ENCODE measurements around the gene PRAMEF14. TPM values are rescaled to one million over a fixed set of nuclear protein-coding genes. Genes with fewer than 3 reads are reported as not detected.
"Not testable (repeated sequence)": the region's sequence is repeated elsewhere in the genome, so short reads cannot be mapped to it uniquely, and the experiment has no call there.

The PRAMEF14 gene, protein sequence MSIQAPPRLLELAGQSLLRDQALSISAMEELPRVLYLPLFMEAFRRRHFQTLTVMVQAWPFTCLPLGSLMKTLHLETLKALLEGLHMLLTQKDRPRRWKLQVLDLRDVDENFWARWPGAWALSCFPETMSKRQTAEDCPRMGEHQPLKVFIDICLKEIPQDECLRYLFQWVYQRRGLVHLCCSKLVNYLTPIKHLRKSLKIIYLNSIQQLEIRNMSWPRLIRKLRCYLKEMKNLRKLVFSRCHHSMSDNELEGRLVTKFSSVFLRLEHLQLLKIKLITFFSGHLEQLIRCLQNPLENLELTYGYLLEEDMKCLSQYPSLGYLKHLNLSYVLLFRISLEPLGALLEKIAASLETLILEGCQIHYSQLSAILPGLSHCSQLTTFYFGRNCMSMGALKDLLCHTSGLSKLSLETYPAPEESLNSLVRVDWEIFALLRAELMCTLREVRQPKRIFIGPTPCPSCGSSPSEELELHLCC
- total RNA-seq (2014; rRNA removed), result not detected in 2 replicates
- polyA plus RNA-seq (2012), result not detected

DNA sequence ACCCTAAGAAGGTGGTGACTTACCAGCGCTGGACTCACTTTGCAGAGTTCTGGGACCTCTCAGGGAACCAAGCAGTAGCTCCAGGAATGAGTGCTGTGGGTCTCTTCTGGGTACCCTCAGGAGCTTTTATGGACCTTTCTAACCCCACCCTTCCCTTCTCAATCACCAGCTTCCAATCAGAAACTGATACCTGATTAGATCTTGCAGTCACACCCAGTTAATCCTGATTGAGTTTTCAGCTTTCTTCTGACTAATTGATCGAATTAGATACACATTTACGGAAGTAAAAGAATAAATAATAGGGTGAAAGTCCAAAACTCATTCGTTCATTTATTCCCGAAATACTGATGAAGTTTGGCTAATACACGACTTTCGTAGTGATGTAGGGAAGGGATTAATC lies at the start of gene PRAMEF14:
Gene PRAMEF14, minus strand, starts transcription at position 101 of the 400 bp plus-strand sequence. CDS start 1,820 bp downstream, outside the sequence.
- DNase-seq (ENCODE audit: low read depth), result not testable (repeated sequence)

DNA sequence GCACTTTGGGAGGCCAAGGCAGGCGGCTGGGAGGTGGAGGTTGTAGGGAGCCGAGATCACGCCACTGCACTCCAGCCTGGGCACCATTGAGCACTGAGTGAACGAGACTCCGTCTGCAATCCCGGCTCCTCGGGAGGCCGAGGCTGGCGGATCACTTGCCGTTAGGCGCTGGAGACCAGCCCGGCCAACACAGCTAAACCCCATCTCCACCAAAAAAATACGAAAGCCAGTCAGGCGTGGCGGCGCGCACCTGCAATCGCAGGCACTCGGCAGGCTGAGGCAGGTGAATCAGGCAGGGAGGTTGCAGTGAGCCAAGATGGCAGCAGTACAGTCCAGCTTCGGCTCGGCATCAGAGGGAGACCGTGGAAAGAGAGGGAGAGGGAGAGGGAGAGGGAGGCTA lies 48.4 kb upstream of the PRAMEF14 start:
- DNase-seq (ENCODE audit: low read depth), result not testable (repeated sequence)

DNA sequence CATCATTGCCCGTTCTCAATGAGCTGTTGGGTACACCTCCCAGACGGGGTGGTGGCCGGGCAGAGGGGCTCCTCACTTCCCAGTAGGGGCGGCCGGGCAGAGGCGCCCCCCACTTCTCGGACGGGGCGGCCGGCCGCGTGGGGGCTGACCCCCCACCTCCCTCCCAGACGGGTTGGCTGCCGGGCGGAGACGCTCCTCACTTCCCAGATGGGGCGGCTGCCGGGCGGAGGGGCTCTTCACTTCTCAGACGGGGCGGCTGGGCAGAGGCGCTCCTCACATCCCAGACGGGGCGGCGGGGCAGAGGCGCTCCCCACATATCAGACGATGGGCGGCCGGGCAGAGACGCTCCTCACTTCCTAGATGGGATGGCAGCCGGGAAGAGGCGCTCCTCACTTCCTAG lies 47.8 kb upstream of the PRAMEF14 start:
- not testable (repeated sequence) for DNase-seq (ENCODE audit: low read depth)

DNA sequence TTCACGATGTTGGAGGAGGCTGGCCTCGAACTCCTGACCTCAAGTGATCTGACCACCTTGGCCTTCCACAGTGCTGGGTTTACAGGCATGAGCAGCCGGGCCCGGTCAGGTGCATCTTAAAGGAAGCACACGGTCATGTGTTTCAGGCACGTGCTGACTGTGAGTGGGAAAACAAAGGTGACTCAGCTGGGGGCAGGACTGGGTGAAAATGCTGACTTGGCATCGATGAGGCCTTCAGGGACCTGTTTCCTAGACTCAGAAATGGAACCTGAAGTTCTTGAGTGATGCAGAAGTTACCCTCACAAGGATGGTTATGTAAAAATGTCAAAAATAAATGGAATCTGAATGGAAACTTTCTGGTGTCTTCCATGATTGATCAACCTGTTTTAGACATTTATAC lies 46.1 kb upstream of the PRAMEF14 start:
- DNase-seq (ENCODE audit: low read depth), result not testable (repeated sequence)

DNA sequence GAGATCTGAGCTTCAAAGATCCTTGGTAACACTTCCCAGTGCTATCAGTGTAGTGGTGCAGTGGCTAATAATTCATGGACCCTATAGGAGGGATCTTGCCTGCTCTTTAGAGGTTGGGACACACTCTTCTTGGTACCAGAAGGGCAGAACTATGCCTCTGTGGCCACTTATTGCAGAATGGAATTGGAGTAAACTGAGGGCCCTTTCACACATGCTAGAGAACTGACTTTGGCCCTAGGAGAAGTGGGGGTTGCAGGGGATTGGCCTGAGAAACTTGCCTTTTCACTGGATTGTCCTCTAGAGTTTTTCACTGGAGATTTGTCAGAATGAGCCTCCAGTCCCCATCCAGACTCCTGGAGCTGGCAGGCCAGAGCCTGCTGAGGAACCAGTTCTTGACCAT lies 42.4 kb upstream of the PRAMEF14 start, which contains the start of gene PRAMEF17:
Gene PRAMEF17, plus strand, starts transcription at position 301 of the 400 bp plus-strand sequence. Its CDS starts 26 bp downstream, at position 327.
- not testable (repeated sequence) for DNase-seq (ENCODE audit: low read depth)

DNA sequence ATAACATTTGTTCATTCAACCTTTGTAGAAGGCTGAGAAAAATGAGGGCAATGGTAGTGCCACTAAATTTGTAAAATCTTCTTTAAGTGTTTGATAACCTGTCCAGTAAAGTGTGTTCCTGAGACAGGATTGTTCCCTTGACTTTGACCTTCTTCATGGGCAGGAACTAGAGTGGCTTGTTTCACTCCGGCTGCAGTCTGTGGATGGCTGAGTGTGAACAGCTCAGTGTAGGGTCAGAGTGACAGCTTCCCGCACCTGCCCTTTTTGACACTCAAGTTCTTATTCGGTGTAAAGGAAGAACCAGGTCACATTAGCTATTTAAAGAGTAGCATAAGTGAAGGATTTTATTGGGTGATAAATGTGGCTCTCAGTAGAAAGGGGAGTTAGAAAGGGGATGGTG lies 33.4 kb upstream of the PRAMEF14 start:
- not testable (repeated sequence) for DNase-seq (ENCODE audit: low read depth)

DNA sequence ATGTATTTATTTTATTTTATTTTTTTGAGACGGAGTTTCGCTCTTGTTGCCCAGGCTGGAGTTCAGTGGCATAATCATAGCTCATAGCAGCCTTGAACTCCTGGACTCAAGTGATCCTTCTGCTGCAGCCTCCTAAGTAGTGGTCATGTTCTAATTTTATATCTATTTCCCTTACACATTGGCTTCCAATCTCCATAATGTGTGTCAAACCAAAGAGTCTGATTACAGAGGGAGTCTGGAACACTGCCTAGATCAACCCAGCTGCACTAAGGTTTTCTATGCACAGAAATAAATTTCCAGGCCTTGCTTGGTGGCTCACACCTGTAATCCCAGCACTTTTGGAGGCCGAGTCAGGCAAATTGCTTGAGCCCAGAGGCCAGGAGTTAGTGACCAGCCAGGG lies 32.0 kb upstream of the PRAMEF14 start:
- not testable (repeated sequence) for DNase-seq (ENCODE audit: low read depth)

DNA sequence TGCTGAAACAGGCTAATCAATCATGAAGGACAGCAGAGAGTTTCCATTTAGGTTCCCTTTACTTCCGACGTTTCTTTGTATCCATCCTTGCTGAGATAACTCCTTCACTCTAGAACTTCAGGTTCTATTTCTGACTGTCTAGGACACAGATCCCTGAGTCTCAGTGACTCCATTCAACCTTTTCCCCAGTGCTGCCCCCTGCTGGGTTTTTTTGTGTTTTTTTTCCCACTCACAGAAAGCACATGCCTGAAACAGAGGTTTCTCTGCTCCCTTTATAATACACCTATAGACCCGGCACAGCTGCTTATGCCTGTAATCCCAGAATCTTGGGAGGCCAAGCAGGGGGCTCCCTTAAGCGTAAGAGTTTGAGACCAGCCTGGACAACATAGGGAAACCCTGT lies 21.6 kb upstream of the PRAMEF14 start:
- not testable (repeated sequence) for DNase-seq (ENCODE audit: low read depth)

DNA sequence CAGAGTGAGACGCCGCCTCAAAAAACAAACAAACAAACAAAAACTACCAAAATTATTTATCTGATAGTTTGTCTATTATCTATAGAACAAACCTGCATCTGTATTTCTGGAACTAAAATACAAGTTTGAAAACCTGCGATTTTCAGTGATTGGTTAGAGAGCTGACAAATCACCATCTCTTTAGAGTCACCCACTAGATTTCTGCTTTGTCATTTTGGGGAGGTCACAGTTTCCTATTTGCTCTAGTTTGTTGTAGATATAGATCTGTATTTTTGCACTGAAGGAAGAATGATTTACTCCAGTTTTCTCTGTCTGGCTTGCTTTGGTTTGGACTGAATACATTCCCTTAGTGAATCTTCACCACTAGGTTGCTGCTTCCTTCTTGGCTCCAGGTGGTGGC lies 19.6 kb upstream of the PRAMEF14 start:
- not testable (repeated sequence) for DNase-seq (ENCODE audit: low read depth)

DNA sequence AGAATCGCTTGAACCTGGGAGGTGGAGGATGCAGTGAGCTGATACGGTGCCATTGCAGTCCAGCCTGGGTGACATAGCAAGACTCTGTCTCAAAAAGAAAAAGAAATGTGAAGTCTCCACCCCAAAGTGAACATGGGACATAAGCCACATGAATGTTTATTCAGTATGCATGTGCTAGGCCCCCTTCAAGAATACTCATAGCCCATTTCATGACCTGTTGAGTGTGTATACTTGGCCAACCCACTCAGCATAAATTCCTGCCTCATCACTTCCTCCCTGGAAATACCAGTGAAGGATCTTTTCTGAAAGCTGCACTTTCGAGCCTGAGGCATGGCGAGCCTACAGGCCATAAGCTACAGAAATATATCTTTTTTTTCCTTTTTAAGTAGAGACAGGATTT lies 18.0 kb upstream of the PRAMEF14 start:
- not testable (repeated sequence) for DNase-seq (ENCODE audit: low read depth)

DNA sequence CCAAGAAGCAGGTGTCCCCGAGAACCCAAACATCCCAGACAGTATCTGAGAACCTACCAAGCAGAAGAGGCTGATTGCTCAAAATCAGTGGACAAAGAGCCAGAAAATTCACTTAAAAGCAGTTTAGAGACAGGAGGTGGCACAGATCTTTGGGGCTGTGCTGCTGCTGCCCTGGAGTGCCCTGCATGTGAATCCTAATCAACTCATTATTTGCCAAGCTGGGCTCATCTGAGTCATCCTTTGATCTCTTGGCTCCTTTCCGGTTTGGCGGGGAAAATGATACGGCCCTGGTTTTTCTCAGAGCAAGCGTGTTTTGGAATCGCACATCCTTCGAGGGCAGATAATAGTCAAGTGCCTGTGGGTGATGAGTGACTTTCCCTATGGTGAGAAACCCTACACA lies 15.4 kb upstream of the PRAMEF14 start:
- DNase-seq (ENCODE audit: low read depth), result not testable (repeated sequence)

DNA sequence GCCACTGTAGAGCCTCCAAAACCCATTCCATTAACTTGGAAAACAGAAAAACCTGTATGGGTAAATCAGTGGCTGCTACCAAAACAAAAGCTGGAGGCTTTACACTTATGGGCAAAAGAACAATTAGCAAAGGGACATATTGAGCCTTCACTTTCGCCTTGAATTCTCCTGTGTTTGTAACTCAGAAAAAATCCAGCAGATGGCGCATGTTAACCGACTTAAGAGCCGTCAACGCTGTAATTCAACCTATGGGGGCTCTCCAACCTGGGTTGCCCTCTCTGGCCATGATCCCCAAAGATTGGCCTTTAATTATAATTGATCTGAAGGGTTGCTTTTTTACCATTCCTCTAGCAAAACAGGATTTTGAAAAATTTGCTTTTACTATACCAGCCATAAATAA lies 9.8 kb upstream of the PRAMEF14 start:
- peak; percentile 22 for DNase-seq (ENCODE audit: low read depth)

DNA sequence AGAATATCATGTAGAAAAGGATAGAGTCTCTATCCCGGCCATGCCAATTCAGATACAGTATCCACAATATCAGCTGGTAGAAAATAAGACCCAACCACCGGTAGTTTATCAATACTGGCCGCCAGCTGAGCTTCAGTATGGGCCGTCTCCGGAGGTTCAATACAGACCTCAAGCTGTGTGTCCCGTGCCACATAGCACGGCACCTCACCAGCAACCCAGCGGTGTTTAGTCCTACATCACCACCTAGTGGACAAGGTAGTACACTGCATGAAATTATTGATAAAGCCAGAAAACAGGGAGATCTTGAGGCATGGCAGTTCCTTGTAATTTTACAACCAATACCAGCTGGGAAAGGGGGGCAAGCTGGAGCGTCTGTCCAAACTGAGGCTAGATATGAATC lies 7.5 kb upstream of the PRAMEF14 start:
- DNase-seq (ENCODE audit: low read depth), result not testable (repeated sequence)

DNA sequence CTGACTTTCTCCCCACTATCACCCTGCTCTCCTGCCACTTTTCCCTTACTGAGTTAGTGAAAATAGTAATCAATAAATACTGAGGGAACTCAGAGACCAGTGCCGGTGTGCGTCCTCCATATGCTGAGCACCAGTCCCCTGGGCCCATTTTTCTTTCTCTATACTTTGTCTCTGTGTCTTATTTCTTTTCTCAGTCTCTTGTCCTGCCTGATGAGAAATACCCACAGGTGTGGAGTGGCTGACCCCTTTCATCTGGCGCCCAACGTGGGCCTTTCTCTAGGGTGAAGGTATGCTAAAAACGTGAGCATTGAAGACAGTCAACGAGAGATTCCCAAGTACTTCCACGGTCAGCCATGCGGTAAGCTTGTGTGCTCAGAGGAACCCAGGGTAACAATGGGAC lies 6.5 kb upstream of the PRAMEF14 start:
- DNase-seq (ENCODE audit: low read depth), result peak; percentile 1

DNA sequence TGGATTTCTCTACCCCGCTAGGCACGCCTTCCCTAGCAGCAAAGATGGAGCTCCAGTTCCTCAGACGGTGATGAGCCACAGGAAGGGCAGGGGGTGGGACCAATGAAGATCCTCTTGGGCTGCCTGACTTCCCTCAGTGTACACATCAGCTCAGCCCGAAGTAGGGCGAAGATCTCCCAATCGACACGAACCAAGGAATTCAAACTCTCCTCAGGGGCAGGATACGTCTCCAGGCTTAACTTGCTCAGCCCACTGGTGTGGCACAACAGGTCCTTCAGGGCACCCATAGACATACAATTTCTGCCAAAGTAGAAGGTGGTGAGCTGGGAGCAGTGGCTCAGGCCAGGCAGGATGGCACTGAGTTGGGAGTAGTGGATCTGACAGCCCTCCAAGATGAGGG lies 4.4 kb downstream of the PRAMEF14 start:
- DNase-seq (ENCODE audit: low read depth), result not testable (repeated sequence)

DNA sequence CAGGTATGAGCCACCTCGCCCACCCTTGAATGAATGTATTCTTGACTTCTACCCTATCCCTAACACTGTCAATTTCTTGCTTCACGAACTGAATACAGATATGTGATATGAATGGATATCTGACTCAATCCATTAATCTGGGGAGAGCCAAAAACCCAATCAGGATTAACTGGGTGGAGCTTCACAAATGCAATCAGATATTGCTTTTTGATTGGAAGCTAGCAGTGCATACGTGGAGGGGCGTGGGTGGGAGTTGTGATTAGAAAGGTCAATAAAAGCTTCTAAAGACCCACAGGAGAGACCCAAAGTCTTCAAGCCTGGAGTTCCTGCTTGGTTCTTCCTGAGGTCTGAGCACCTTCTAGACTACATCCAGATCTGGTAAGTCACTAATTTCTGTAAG lies 31.7 kb downstream of the PRAMEF14 start, which contains the start of gene PRAMEF15:
Gene PRAMEF15, plus strand, starts transcription at position 301 of the 400 bp plus-strand sequence. CDS start 2,827 bp downstream, outside the sequence.
- not testable (repeated sequence) for DNase-seq (ENCODE audit: low read depth)

DNA sequence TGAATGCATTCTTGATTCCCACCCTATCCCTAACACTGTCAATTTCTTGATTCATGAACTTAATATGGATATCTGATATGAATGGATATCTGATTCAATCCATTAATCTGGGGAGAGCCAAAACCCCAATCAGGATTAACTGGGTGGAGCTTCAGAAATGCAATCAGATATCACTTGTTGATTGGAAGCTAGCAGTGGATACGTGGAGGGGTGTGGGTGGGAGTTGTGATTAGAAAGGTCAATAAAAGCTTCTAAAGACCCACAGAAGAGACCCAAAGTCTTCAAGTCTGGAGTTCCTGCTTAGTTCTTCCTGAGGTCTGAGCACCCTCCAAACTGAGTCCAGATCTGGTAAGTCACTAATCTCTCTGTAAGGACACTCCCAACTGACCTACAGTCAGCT lies 43.7 kb downstream of the PRAMEF14 start, which contains the start of gene PRAMEF33:
Gene PRAMEF33, plus strand, starts transcription at position 301 of the 400 bp plus-strand sequence. CDS start 2,416 bp downstream, outside the sequence.
- not testable (repeated sequence) for DNase-seq (ENCODE audit: low read depth)

DNA sequence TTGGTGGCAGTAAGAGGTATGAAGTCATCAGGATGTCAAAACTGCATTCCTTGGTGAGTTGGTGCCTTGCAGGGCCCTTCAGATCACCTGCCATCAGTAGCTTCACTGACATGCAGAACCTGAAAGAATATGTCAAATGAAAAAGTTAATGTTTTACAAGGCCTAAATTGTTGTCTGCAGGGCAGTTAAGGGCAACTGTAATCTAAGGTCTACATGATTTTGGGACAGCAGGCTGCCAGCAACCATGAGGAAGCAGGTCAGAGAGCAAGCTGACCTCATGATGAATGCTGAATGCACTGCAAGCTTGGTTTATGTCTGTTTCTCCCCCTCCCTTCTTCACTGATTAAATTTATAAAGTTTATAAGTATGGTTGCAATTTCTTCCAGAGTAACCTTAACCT lies 44.7 kb downstream of the PRAMEF14 start:
- not testable (repeated sequence) for DNase-seq (ENCODE audit: low read depth)

DNA sequence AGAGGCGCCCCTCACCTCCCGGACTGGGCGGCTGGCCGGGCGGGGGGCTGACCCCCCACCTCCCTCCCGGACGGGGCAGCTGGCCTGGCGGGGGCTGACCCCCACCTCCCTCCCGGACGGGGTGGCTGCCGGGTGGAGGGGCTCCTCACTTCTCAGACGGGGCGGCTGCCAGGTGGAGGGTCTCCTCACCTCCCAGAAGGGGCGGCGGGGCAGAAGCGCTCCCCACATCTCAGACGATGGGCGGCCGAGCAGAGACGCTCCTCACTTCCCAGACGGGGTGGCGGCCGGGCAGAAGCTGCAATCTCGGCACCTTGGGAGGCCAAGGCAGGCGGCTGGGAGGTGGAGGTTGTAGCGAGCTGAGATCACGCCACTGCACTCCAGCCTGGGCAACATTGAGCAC lies 48.2 kb downstream of the PRAMEF14 start:
- DNase-seq (ENCODE audit: low read depth), result not testable (repeated sequence)

DNA sequence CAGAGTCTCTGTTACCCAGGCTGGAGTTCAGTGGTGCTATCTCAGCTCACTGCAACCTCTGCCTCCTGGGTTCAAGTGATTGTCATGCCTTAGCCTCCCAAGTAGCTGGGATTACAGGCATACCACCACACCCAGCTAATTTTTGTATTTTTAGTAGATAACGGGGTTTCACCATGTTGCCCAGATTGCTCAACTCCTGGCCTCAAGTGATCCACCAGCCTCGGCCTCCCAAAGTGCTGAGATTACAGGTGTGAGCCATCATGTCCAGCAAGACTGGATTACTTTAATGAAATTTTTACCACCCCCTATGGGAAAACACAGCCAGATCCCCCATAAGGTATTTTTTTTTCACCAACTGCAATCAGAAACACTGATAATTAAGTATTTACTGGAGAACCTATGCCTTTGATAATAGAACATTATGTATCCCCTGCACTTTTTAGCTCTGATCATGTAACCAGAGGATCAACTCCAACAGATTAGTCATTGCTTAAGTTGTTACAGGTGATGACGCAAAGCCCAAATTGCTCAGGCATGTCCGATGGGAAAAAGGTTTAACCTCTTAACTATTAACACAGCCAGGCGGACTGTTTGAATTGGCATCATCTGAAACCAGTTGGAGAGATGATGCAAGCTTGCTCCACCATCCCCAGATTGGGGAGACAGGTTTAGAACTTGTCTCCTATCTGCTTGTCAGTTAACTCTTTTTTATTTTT lies 49.6 kb downstream of the PRAMEF14 start:
- DNase-seq (ENCODE audit: low read depth), result not testable (repeated sequence)
